SK-N-SH (cell line): ENCODE results near the gene SOCS4. TPM values are rescaled to one million over a fixed set of nuclear protein-coding genes. Genes with fewer than 3 reads are reported as not detected.
A peak's percentile ranks its signal among the peaks of the same experiment; 100 is the strongest.

Source experiments
- CTCF ChIA-PET: fragments of 300-600, 350-600 bp; formaldehyde crosslinking; extraction: SDS; loops from one replicate; lab custom pipeline; 2021; lab: Yijun Ruan, JAX
- POLR2A ChIA-PET: fragments of 350-600 bp; sonication (Branson Sonifier 250); formaldehyde crosslinking; extraction: SDS; loops from one replicate; lab custom pipeline; 2020; ENCODE audit warnings: antibody characterized with exemption, inconsistent platforms; lab: Yijun Ruan, JAX
- DNase-seq: peaks from one replicate; pipeline ENCODE4 v3.0.0; 2012
- H2AFZ ChIP-seq: fragments of 200-600 bp; sonication (generic); 2 replicates; pipeline ENCODE4 v1.8.1; 2016; ENCODE audit warnings: antibody characterized with exemption, mild to moderate bottlenecking, low read depth
- H3F3A ChIP-seq: fragments of 200-600 bp; sonication (generic); replicated peaks from 2 replicates; pipeline ENCODE3; 2016; ENCODE audit warnings: antibody characterized with exemption, mild to moderate bottlenecking; ENCODE audit not compliant: insufficient read depth
- H3K27ac ChIP-seq, 2 experiments: fragments of 200-500 bp in 1 of 2; fragments of 200-600 bp in 1 of 2; sonication (Bioruptor generic) in 1 of 2; sonication (generic), shearing (Covaris generic) in 1 of 2; 2 replicates each; pipeline versions ENCODE4 v1.5.1 to v1.6.1; 2014 to 2016; ENCODE audit warnings: low read depth in 2 of 2, inconsistent platforms in 1 of 2, low read length in 1 of 2, mild to moderate bottlenecking in 1 of 2, mixed read lengths in 1 of 2
- H3K27me3 ChIP-seq: fragments of 200-600 bp; sonication (generic), shearing (Covaris generic); 2 replicates; pipeline ENCODE4 v1.6.1; 2016; ENCODE audit warnings: mixed run types; ENCODE audit not compliant: insufficient read depth
- H3K36me3 ChIP-seq, 2 experiments: fragments of 200-500 bp in 1 of 2; fragments of 200-600 bp in 1 of 2; sonication (Bioruptor generic) in 1 of 2; sonication (generic) in 1 of 2; replicated peaks in 1 of 2; 2 replicates each; pipeline versions ENCODE3 to v1.5.1; 2014 to 2016; ENCODE audit warnings: low read length in 1 of 2, mild to moderate bottlenecking in 1 of 2; ENCODE audit not compliant: insufficient read depth in 2 of 2, control insufficient read depth in 1 of 2
- H3K4me1 ChIP-seq, 2 experiments: fragments of 200-500 bp in 1 of 2; fragments of 200-600 bp in 1 of 2; sonication (Bioruptor generic) in 1 of 2; sonication (generic), shearing (Covaris generic) in 1 of 2; 2 replicates each; pipeline versions ENCODE4 v1.5.1 to v1.6.1; 2014 to 2016; ENCODE audit warnings: low read depth in 1 of 2, low read length in 1 of 2, mixed run types in 1 of 2; ENCODE audit not compliant: insufficient read depth in 2 of 2, control insufficient read depth in 1 of 2
- H3K4me2 ChIP-seq: fragments of 200-600 bp; sonication (generic), shearing (Covaris generic); 2 replicates; pipeline ENCODE4 v1.6.1; 2017; ENCODE audit warnings: mixed run types
- H3K4me3 ChIP-seq, 2 experiments: fragments of 200-500 bp in 1 of 2; fragments of 200-600 bp in 1 of 2; sonication (Bioruptor generic) in 1 of 2; sonication (generic), shearing (Covaris generic) in 1 of 2; 2 replicates each; pipeline versions ENCODE4 v1.5.1 to v1.8.1; 2014 to 2016; ENCODE audit warnings: low read depth in 2 of 2, inconsistent platforms in 1 of 2, low read length in 1 of 2, mild to moderate bottlenecking in 1 of 2, mixed read lengths in 1 of 2, moderate library complexity in 1 of 2
- H3K79me2 ChIP-seq: fragments of 200-600 bp; sonication (generic); 2 replicates; pipeline ENCODE4 v1.8.1; 2017; ENCODE audit warnings: mild to moderate bottlenecking; ENCODE audit not compliant: insufficient read depth
- H3K9ac ChIP-seq: fragments of 200-600 bp; sonication (generic); 2 replicates; pipeline ENCODE4 v1.6.1; 2017; ENCODE audit warnings: mixed run types
- H3K9me2 ChIP-seq: fragments of 200-600 bp; sonication (generic); 2 replicates; pipeline ENCODE4 v1.6.1; 2017; ENCODE audit warnings: mixed run types
- H3K9me3 ChIP-seq: fragments of 200-600 bp; sonication (generic); 2 replicates; pipeline ENCODE4 v1.6.1; 2017; ENCODE audit warnings: mixed run types, mild to moderate bottlenecking, moderate library complexity
- H4K20me1 ChIP-seq: fragments of 200-600 bp; sonication (generic); 2 replicates; pipeline ENCODE4 v1.6.1; 2017; ENCODE audit warnings: mild to moderate bottlenecking, mixed run types; ENCODE audit not compliant: insufficient read depth
- MEF2A ChIP-seq: IDR thresholded peaks from 2 replicates; pipeline ENCODE4 v1.4.0; 2012; ENCODE audit warnings: low read depth, borderline replicate concordance
- NFIC ChIP-seq: IDR thresholded peaks from 2 replicates; pipeline ENCODE4 v1.4.0; 2012; ENCODE audit warnings: borderline replicate concordance
- POLR2AphosphoS5 ChIP-seq: IDR thresholded peaks from 2 replicates; pipeline ENCODE4 v1.6.1; 2012; ENCODE audit warnings: low read depth, low read length
- RFX5 ChIP-seq: IDR thresholded peaks from 2 replicates; pipeline ENCODE4 v1.6.1; 2012; ENCODE audit warnings: mild to moderate bottlenecking, improper control_type of control experiment, low read length
- TAF1 ChIP-seq: IDR thresholded peaks from 2 replicates; pipeline ENCODE4 v1.6.1; 2012; ENCODE audit warnings: low read depth, mild to moderate bottlenecking, low read length, moderate library complexity, borderline replicate concordance
- USF2 ChIP-seq: fragments of 150-350 bp; IDR thresholded peaks from 2 replicates; pipeline ENCODE4 v1.6.1; 2017; ENCODE audit warnings: antibody characterized with exemption, low read length, low read depth, borderline replicate concordance
- YY1 ChIP-seq: IDR thresholded peaks from 2 replicates; pipeline ENCODE4 v1.4.0; 2012; ENCODE audit warnings: low read depth, mild to moderate bottlenecking
- ZBTB33 ChIP-seq: IDR thresholded peaks from 2 replicates; pipeline ENCODE4 v1.4.0; 2012; ENCODE audit warnings: low read depth, borderline replicate concordance
- WGBS: methylation state at CpG from one replicate; pipeline ENCODE4 v1.1.6; 2017; ENCODE audit warnings: low lambda C conversion rate; 5-methylcytosine and 5-hydroxymethylcytosine counted together
- polyA plus RNA-seq, 3 experiments: library from polyadenylated mRNA; depleted of rRNA; stranded (reverse); fragments of >200 nt; gene quantifications; 2 replicates each; pipeline ENCODE4 v1.2.3, GENCODE V29; 2012
- TF ChIP-seq, protein P1 (sequence below): IDR thresholded peaks from 2 replicates; pipeline ENCODE4 v1.4.0; 2012; ENCODE audit warnings: low read depth
- TF ChIP-seq, protein P2 (sequence below): IDR thresholded peaks from 2 replicates; pipeline ENCODE4 v1.4.0; 2012; ENCODE audit warnings: low read depth, borderline replicate concordance

SOCS4 gene
- polyA plus RNA-seq, 1 of the 3 experiments (the other 2 are of a cell fraction) = 2.2 TPM

- H2AFZ ChIP-seq = no peak overlapping the region
- peak overlapping the region; percentile 55; the same call in 1 of the 2 replicates for H3K4me2 ChIP-seq
- peaks cover 8 to 12% of the 10 kb centered on the region in 2 experiments for H3K36me3 ChIP-seq
- peak; percentile 33; the same call in 1 of the 2 replicates for TF ChIP-seq NFIC
- TF ChIP-seq ZBTB33 = no peak
- TF ChIP-seq TAF1 = 0 out of 2 replicates have a peak, but pooled peaks have one; percentile 24
- no peak for TF ChIP-seq MEF2A
- peak overlapping the region in 1 of 2 experiments; percentile 93; a peak in 2 of 4 replicates for H3K27ac ChIP-seq
- no peaks in the 10 kb centered on the region for H3K9me2 ChIP-seq
- ChIA-PET POLR2A (no interaction called here), CTCF (no interaction called here)
- no peaks in the 10 kb centered on the region for H3K27me3 ChIP-seq
- peaks cover 38% of the 10 kb centered on the region for H3F3A ChIP-seq
- no peak overlapping the region; the same call in 1 of the 2 replicates for H3K9ac ChIP-seq
- H3K4me1 ChIP-seq = peaks cover 8 to 22% of the 10 kb centered on the region in 2 experiments; a peak in 3 of 4 replicates
- H3K79me2 ChIP-seq = no peaks in the 10 kb centered on the region; the same call in 1 of the 2 replicates
- no peak overlapping the region for H3K4me3 ChIP-seq
- no peaks in the 10 kb centered on the region for H3K9me3 ChIP-seq
- DNase-seq = no peak
- 46% methylated on average over 2 of the region's 2 CpGs for WGBS
- no peaks in the 10 kb centered on the region for H4K20me1 ChIP-seq
Observed at GRCh38 chr14:55073856-55074255, 46.8 kb downstream of the SOCS4 start.

- ChIA-PET POLR2A (no interaction called here), CTCF (no interaction called here)
- no peaks in the 10 kb centered on the region for H4K20me1 ChIP-seq
- no peak overlapping the region for H3K9ac ChIP-seq
- H3K9me2 ChIP-seq = no peaks in the 10 kb centered on the region
- peaks cover 8 to 22% of the 10 kb centered on the region in 2 experiments; a peak in 3 of 4 replicates for H3K4me1 ChIP-seq
- H3K36me3 ChIP-seq = peaks cover 2 to 5% of the 10 kb centered on the region in 2 experiments
- peaks cover 30% of the 10 kb centered on the region for H3F3A ChIP-seq
- no peak overlapping the region for H2AFZ ChIP-seq
- H3K79me2 ChIP-seq = no peaks in the 10 kb centered on the region; the same call in 1 of the 2 replicates
- H3K27me3 ChIP-seq = no peaks in the 10 kb centered on the region
- no peak for TF ChIP-seq MEF2A
- TF ChIP-seq POLR2AphosphoS5 = no peak
- TF ChIP-seq, protein P1, sequence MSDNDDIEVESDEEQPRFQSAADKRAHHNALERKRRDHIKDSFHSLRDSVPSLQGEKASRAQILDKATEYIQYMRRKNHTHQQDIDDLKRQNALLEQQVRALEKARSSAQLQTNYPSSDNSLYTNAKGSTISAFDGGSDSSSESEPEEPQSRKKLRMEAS = no peak
- TF ChIP-seq, protein P2, sequence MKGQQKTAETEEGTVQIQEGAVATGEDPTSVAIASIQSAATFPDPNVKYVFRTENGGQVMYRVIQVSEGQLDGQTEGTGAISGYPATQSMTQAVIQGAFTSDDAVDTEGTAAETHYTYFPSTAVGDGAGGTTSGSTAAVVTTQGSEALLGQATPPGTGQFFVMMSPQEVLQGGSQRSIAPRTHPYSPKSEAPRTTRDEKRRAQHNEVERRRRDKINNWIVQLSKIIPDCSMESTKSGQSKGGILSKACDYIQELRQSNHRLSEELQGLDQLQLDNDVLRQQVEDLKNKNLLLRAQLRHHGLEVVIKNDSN = no peak
- TF ChIP-seq USF2 = no peak
- TF ChIP-seq YY1 = no peak
- no peak for TF ChIP-seq RFX5
- TF ChIP-seq, all 33 proteins: peak for 0
- DNase-seq = no peak
- Histone ChIP-seq H3K27ac (peak overlapping the region in 1 of 2 experiments; percentile 93; a peak in 1 of 4 replicates), H3K9me3 (no peaks in the 10 kb centered on the region), H3K4me3 (no peak overlapping the region), H3K4me2 (peak overlapping the region; percentile 55; the same call in 1 of the 2 replicates)
- 41% methylated on average over 5 of the region's 5 CpGs for WGBS
Observed at GRCh38 chr14:55074662-55075061, 47.6 kb downstream of the SOCS4 start.
